Panc1 (cell line): ENCODE results near the gene SUSD4. TPM values are rescaled to one million over a fixed set of nuclear protein-coding genes. Genes with fewer than 3 reads are reported as not detected.

Experiments
- ATAC-seq: fragments of 200-7000 bp; cut with Tn5 transposase; 2 replicates; pipeline ENCODE4 v1.9.1; 2020; ENCODE audit warnings: mild to moderate bottlenecking, moderate library complexity
- BruUV-seq: library from RNA; stranded (reverse); fragments of 400-500 nt; replicated peaks from 2 replicates; lab custom pipeline; 2021; lab: Mats Ljungman, UMichigan
- CTCF ChIA-PET: fragments of 300-600 bp; sonication (Branson Sonifier 250); formaldehyde crosslinking; loops from one replicate; lab custom pipeline; 2022; ENCODE audit warnings: antibody characterized with exemption; lab: Charles Lee
- POLR2A ChIA-PET: fragments of 300-600 bp; sonication (Branson Sonifier 250); formaldehyde crosslinking; loops from one replicate; lab custom pipeline; 2022; ENCODE audit warnings: antibody characterized with exemption; lab: Charles Lee
- DNase-seq: peaks from one replicate; pipeline ENCODE4 v3.0.0-alpha.2; 2010; ENCODE audit warnings: low read depth, low spot score
- H3K27ac ChIP-seq: 2 replicates; pipeline ENCODE4 v1.5.1; 2011; ENCODE audit warnings: mild to moderate bottlenecking, low read length, inconsistent platforms
- H3K27me3 ChIP-seq: fragments of 200-500 bp; sonication (Bioruptor generic); 2 replicates; pipeline ENCODE4 v1.6.0; 2014; ENCODE audit warnings: low read length, inconsistent platforms; ENCODE audit not compliant: control insufficient read depth, insufficient read depth
- H3K36me3 ChIP-seq: fragments of 200-500 bp; sonication (Bioruptor generic); 2 replicates; pipeline ENCODE4 v1.5.1; 2014; ENCODE audit warnings: inconsistent platforms, mild to moderate bottlenecking, low read length, moderate library complexity; ENCODE audit not compliant: control insufficient read depth, insufficient read depth
- H3K4me1 ChIP-seq: 2 replicates; pipeline ENCODE4 v1.5.1; 2011; ENCODE audit warnings: inconsistent platforms, mild to moderate bottlenecking, low read length, moderate library complexity; ENCODE audit not compliant: control insufficient read depth, insufficient read depth
- H3K4me3 ChIP-seq, 2 experiments: 2 replicates each; pipeline ENCODE4 v1.5.1; 2011 to 2012; ENCODE audit warnings: low read depth in 2 of 2, low read length in 2 of 2, mild to moderate bottlenecking in 2 of 2, inconsistent platforms in 1 of 2, moderate library complexity in 1 of 2
- H3K9me3 ChIP-seq: fragments of 200-500 bp; sonication (Bioruptor generic); 2 replicates; pipeline ENCODE4 v1.5.1; 2014; ENCODE audit warnings: low read depth, mild to moderate bottlenecking, inconsistent platforms, low read length, moderate library complexity; ENCODE audit not compliant: control insufficient read depth, insufficient read depth
- CTCF ChIP-seq: fragments of 450-650 bp; IDR thresholded peaks from 2 replicates; pipeline ENCODE4 v1.5.1; 2017; ENCODE audit warnings: mild to moderate bottlenecking
- POLR2AphosphoS5 ChIP-seq: IDR thresholded peaks from 2 replicates; pipeline ENCODE4 v1.6.1; 2012; ENCODE audit warnings: mild to moderate bottlenecking, low read depth, low read length, moderate library complexity
- REST ChIP-seq, 2 experiments: IDR thresholded peaks; 2 replicates each; pipeline ENCODE4 v1.6.1; 2011 to 2012; ENCODE audit warnings: low read depth in 2 of 2, control low read depth in 1 of 2, low read length in 1 of 2, mild to moderate bottlenecking in 1 of 2, moderate library complexity in 1 of 2; ENCODE audit not compliant: insufficient read depth in 1 of 2
- SIN3A ChIP-seq: IDR thresholded peaks from 2 replicates; pipeline ENCODE4 v1.6.1; 2012; ENCODE audit warnings: low read depth, mild to moderate bottlenecking, low read length, moderate library complexity, borderline replicate concordance; ENCODE audit not compliant: insufficient read depth
- TCF7L2 ChIP-seq: IDR thresholded peaks from 2 replicates; pipeline ENCODE4 v1.6.1; 2011; ENCODE audit warnings: mild to moderate bottlenecking, low read depth, low read length, inconsistent platforms
- in situ Hi-C: cut with HindIII; loops from 2 replicates; pipeline ENCODE4 v1.10.0; 2016; ENCODE audit warnings: low sequenced_read_pairs, low pct_unique_long_range_greater_than_20kb
- intact Hi-C: fragments of 100-400 bp; cut with micrococcal nuclease; formaldehyde crosslinking; loops from one replicate; pipeline ENCODE4 v1.10.0; 2022; ENCODE audit not compliant: unreplicated experiment
- total RNA-seq: library from RNA; stranded (reverse); gene quantifications from one replicate; pipeline ENCODE4 v1.2.1, GENCODE V29; 2021; ENCODE audit not compliant: unreplicated experiment

SUSD4 gene
- total RNA-seq, 1 experiment from 2014 or later = 0.28 TPM

- in situ Hi-C loops = no loop called here
- Histone ChIP-seq H3K4me3 (no peak overlapping the region), H3K27ac (no peak overlapping the region), H3K9me3 (no peaks in the 10 kb centered on the region), H3K4me1 (no peaks in the 10 kb centered on the region), H3K27me3 (peaks cover 14% of the 10 kb centered on the region), H3K36me3 (no peaks in the 10 kb centered on the region)
- BruUV-seq = no TSS peak
- ATAC-seq (no peak), DNase-seq (no peak)
- POLR2A ChIA-PET = no interaction called here
- intact Hi-C loops = no loop called here
- no peak for TF ChIP-seq REST (IDR thresholded peaks at IDR 0.05; ENCODE audit: insufficient read depth in 1 of 2, low read depth in 2 of 2, low read length in 1 of 2)
- TF ChIP-seq POLR2AphosphoS5 = no peak
- TF ChIP-seq SIN3A = no peak
- no peak for TF ChIP-seq TCF7L2
- CTCF ChIA-PET = no interaction called here
Observed at GRCh38 chr1:223332997-223333396, 31.0 kb downstream of the SUSD4 start.

- Histone ChIP-seq H3K4me3 (no peak overlapping the region), H3K27me3 (peaks cover 10% of the 10 kb centered on the region), H3K27ac (no peak overlapping the region), H3K9me3 (no peaks in the 10 kb centered on the region), H3K4me1 (no peaks in the 10 kb centered on the region), H3K36me3 (no peaks in the 10 kb centered on the region)
- POLR2A ChIA-PET = no interaction called here
- TF ChIP-seq REST (IDR thresholded peaks at IDR 0.05; ENCODE audit: insufficient read depth in 1 of 2, low read depth in 2 of 2, low read length in 1 of 2) (no peak), CTCF (no peak), POLR2AphosphoS5 (no peak), TCF7L2 (no peak), SIN3A (no peak)
- in situ Hi-C loops (no loop called here), intact Hi-C loops (no loop called here)
- no TSS peak for BruUV-seq
- CTCF ChIA-PET = no interaction called here
- DNase-seq (no peak), ATAC-seq (no peak)
Observed at GRCh38 chr1:223331929-223332328, 32.0 kb downstream of the SUSD4 start.
